Caco-2 (cell line): Measurements from ENCODE around the gene ZNF425. TPM values are rescaled to one million over a fixed set of nuclear protein-coding genes. Genes with fewer than 3 reads are reported as not detected.
A peak's percentile ranks its signal among the peaks of the same experiment; 100 is the strongest.
"Not testable (repeated sequence)": the region's sequence is repeated elsewhere in the genome, so short reads cannot be mapped to it uniquely, and the experiment has no call there.

Experiments used
- BruUV-seq: library from RNA; stranded (reverse); fragments of 400-500 nt; replicated peaks from 2 replicates; lab custom pipeline; 2021; lab: Mats Ljungman, UMichigan
- CTCF ChIA-PET: fragments of 300-600 bp; sonication (Branson Sonifier 250); formaldehyde crosslinking; loops from one replicate; lab custom pipeline; 2022; ENCODE audit warnings: antibody characterized with exemption; lab: Charles Lee
- POLR2A ChIA-PET: fragments of 300-600 bp; sonication (Branson Sonifier 250); formaldehyde crosslinking; loops from one replicate; lab custom pipeline; 2022; ENCODE audit warnings: antibody characterized with exemption; lab: Charles Lee
- DNase-seq, 2 experiments: peaks; one replicate each; pipeline versions ENCODE4 v3.0.0 to v3.0.0-alpha.2; 2020 to 2022
- H3K27me3 ChIP-seq: replicated peaks from 2 replicates; pipeline ENCODE4 v1.6.0; 2011; ENCODE audit warnings: low read length; ENCODE audit not compliant: control insufficient read depth, insufficient read depth
- H3K36me3 ChIP-seq: 2 replicates; pipeline ENCODE4 v1.5.1; 2011; ENCODE audit warnings: low read length; ENCODE audit not compliant: control insufficient read depth, insufficient read depth
- H3K4me1 ChIP-seq: fragments of 250-450 bp; sonication (Bioruptor Pico); 2 replicates; pipeline ENCODE4 v1.5.1; 2020; ENCODE audit warnings: mild to moderate bottlenecking
- H3K4me3 ChIP-seq: 2 replicates; pipeline ENCODE4 v1.5.1; 2011; ENCODE audit warnings: low read depth, mild to moderate bottlenecking, control low read depth, low read length
- H3K9me3 ChIP-seq: fragments of 250-450 bp; sonication (Bioruptor Pico); 2 replicates; pipeline ENCODE4 v1.5.1; 2020; ENCODE audit warnings: mild to moderate bottlenecking, moderate library complexity
- H3K27ac Mint-ChIP-seq: one replicate; pipeline ENCODE4 v1.8.0; 2022; ENCODE audit warnings: mixed read lengths; ENCODE audit not compliant: unreplicated experiment
- H3K27me3 Mint-ChIP-seq: one replicate; pipeline ENCODE4 v1.8.0; 2022; ENCODE audit warnings: mixed read lengths; ENCODE audit not compliant: insufficient read depth, unreplicated experiment
- H3K36me3 Mint-ChIP-seq: one replicate; pipeline ENCODE4 v1.8.0; 2022; ENCODE audit warnings: mild to moderate bottlenecking, mixed read lengths; ENCODE audit not compliant: insufficient read depth, unreplicated experiment
- H3K4me1 Mint-ChIP-seq: one replicate; pipeline ENCODE4 v1.8.0; 2022; ENCODE audit warnings: low read depth, mixed read lengths; ENCODE audit not compliant: unreplicated experiment
- H3K4me3 Mint-ChIP-seq: one replicate; pipeline ENCODE4 v1.8.0; 2022; ENCODE audit warnings: mild to moderate bottlenecking, moderate library complexity, mixed read lengths; ENCODE audit not compliant: unreplicated experiment
- H3K9me3 Mint-ChIP-seq: one replicate; pipeline ENCODE4 v1.8.0; 2022; ENCODE audit warnings: mixed read lengths; ENCODE audit not compliant: unreplicated experiment
- intact Hi-C: fragments of 100-400 bp; cut with micrococcal nuclease; formaldehyde crosslinking; loops from one replicate; pipeline ENCODE4 v1.10.0; 2022; ENCODE audit not compliant: unreplicated experiment
- total RNA-seq: library from RNA; stranded (reverse); gene quantifications from 2 replicates; pipeline ENCODE4 v1.2.3, GENCODE V29; 2022
- TF ChIP-seq, protein P1 (sequence below), 2 experiments: fragments of 200-600 bp in 1 of 2; IDR thresholded peaks; 1 replicate in 1 of 2; 2 replicates in 1 of 2; pipeline versions ENCODE4 v1.5.1 to v1.8.0; 2011 to 2022; ENCODE audit warnings: antibody characterized with exemption in 1 of 2, control low read depth in 1 of 2, inconsistent platforms in 1 of 2, low read depth in 1 of 2, low read length in 1 of 2, mild to moderate bottlenecking in 1 of 2, moderate library complexity in 1 of 2; ENCODE audit not compliant: insufficient read depth in 1 of 2, severe bottlenecking in 1 of 2, unreplicated experiment in 1 of 2

Gene ZNF425
- total RNA-seq, 1 experiment from 2014 or later: 4.0 TPM

DNA sequence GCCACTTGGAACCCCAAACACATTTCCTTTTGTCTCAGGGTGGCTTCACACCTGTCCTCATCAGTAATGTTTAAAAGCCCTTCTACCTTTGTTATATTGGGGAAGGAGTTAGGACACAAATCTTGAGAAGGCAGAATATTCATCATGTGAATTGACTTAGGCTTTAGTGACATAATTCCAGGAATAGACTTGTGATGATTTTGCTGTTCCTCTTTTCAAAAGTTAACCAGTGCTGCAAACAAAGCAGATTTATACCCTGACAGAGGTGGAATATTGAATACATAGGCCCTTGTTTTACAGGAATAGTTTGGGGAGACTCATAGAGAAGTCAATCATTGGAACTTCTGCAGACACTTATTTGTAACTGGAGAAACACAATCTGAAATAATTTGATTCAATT, 62.6 kb downstream of the ZNF425 start:
- Mint-ChIP-seq H3K9me3 (no peaks in the 10 kb centered on the region), H3K4me3 (no peak overlapping the region), H3K4me1 (no peaks in the 10 kb centered on the region), H3K27me3 (no peaks in the 10 kb centered on the region), H3K36me3 (peaks cover 26% of the 10 kb centered on the region), H3K27ac (no peak overlapping the region)
- H3K4me3 ChIP-seq: no peak overlapping the region
- TSS peak; percentile 23 for BruUV-seq
- no peak for DNase-seq
- intact Hi-C loops: no loop called here
- H3K27me3 ChIP-seq: no peaks in the 10 kb centered on the region
- H3K4me1 ChIP-seq: peaks cover 3% of the 10 kb centered on the region; the same call in 1 of the 2 replicates
- TF ChIP-seq, protein P1, sequence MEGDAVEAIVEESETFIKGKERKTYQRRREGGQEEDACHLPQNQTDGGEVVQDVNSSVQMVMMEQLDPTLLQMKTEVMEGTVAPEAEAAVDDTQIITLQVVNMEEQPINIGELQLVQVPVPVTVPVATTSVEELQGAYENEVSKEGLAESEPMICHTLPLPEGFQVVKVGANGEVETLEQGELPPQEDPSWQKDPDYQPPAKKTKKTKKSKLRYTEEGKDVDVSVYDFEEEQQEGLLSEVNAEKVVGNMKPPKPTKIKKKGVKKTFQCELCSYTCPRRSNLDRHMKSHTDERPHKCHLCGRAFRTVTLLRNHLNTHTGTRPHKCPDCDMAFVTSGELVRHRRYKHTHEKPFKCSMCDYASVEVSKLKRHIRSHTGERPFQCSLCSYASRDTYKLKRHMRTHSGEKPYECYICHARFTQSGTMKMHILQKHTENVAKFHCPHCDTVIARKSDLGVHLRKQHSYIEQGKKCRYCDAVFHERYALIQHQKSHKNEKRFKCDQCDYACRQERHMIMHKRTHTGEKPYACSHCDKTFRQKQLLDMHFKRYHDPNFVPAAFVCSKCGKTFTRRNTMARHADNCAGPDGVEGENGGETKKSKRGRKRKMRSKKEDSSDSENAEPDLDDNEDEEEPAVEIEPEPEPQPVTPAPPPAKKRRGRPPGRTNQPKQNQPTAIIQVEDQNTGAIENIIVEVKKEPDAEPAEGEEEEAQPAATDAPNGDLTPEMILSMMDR (IDR thresholded peaks at IDR 0.05; ENCODE audit: insufficient read depth in 1 of 2, low read depth in 1 of 2, low read length in 1 of 2, severe bottlenecking in 1 of 2, unreplicated experiment in 1 of 2): no peak
- CTCF ChIA-PET: no interaction called here
- H3K36me3 ChIP-seq: no peaks in the 10 kb centered on the region
- POLR2A ChIA-PET: no interaction called here
- H3K9me3 ChIP-seq: no peaks in the 10 kb centered on the region

DNA sequence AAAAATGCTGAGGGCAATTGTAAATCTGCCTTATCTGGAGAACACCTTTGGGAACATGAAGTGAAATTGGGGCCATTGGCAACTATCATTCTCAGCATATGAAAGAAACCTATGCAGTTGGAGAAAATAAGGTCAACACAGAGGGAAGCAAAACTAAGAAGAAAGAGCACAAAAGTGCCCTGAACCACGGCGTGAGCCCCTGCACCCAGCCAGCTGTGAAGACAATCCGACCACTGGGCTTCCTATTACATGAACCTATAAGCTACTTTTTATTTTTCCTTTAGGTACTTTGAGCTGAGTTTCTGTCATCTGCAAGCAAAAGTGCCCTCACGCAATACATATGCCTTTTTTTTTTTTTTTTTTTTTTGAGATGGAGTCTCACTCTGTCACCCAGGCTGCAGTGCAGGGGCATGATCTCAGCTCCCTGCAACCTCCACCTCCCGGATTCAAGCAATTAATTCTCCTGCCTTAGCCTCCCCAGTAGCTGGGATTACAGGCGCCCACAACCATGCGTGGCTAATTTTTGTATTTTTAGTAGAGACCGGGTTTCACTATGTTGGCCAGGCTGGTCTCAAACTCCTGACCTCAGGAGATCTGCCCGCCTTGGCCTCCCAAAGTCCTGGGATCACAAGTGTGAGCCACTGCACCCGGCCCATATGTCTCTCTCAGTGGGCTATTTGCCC, 63.8 kb downstream of the ZNF425 start:
- H3K27me3 Mint-ChIP-seq, H3K4me3 ChIP-seq, BruUV-seq, H3K27ac Mint-ChIP-seq, H3K9me3 Mint-ChIP-seq, intact Hi-C loops, H3K27me3 ChIP-seq, CTCF ChIA-PET, POLR2A ChIA-PET, H3K36me3 ChIP-seq, H3K4me3 Mint-ChIP-seq, H3K9me3 ChIP-seq, H3K4me1 Mint-ChIP-seq, DNase-seq, H3K4me1 ChIP-seq: not testable (repeated sequence)
- peaks cover 18% of the 10 kb centered on the region for H3K36me3 Mint-ChIP-seq

DNA sequence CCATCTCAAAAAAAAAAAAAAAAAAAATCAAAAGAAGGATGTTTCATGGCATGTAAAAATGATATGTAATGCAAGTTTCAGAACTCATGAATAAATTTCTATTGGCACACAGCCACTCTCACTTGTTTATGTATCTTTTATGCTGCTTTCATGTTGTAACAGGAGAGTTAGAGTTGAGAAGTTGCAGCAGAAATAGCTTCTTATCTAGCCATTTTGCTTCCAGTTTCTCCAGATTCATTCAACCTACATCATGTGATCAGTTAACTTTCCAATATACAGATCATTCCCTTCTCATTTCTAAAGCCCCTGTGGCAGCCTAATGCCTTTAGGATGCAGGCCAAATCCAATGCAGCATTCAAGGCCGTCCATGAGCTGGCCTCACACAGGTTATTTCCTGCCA, 66.0 kb downstream of the ZNF425 start:
- BruUV-seq: no TSS peak
- Histone ChIP-seq H3K4me1 (peaks cover 3% of the 10 kb centered on the region; the same call in 1 of the 2 replicates), H3K9me3 (no peaks in the 10 kb centered on the region), H3K4me3 (no peak overlapping the region), H3K36me3 (no peaks in the 10 kb centered on the region), H3K27me3 (no peaks in the 10 kb centered on the region)
- intact Hi-C loops: no loop called here
- Mint-ChIP-seq H3K27ac (no peak overlapping the region), H3K36me3 (peaks cover 6% of the 10 kb centered on the region), H3K4me1 (no peaks in the 10 kb centered on the region), H3K9me3 (no peaks in the 10 kb centered on the region), H3K4me3 (no peak overlapping the region), H3K27me3 (no peaks in the 10 kb centered on the region)
- ChIA-PET POLR2A (interaction anchor here (0.7 kb wide), 1 partner anchor 145 kb away, joined by 5 read pairs; no protein-coding TSS in a partner anchor), CTCF (interaction anchor here (0.7 kb wide), 2 partner anchors 8 to 10 kb away, joined by 6 read pairs; no protein-coding TSS in a partner anchor)
- no peak for DNase-seq
- TF ChIP-seq, protein P1 (IDR thresholded peaks at IDR 0.05; ENCODE audit: insufficient read depth in 1 of 2, low read depth in 1 of 2, low read length in 1 of 2, severe bottlenecking in 1 of 2, unreplicated experiment in 1 of 2): no peak
